HepG2 (cell line): ENCODE measurements around the gene PCSK6. TPM values are rescaled to one million over a fixed set of nuclear protein-coding genes. Genes with fewer than 3 reads are reported as not detected.

Experiments used
- ELF1 ChIP-seq: sonication (generic); formaldehyde crosslinking; IDR thresholded peaks from 2 replicates; pipeline ENCODE4 v1.4.0; 2020; ENCODE audit warnings: missing genetic modification reagents
- PAXIP1 ChIP-seq: sonication (generic); formaldehyde crosslinking; conservative IDR thresholded peaks from 2 replicates; pipeline ENCODE4 v1.4.0; 2020; ENCODE audit warnings: mild to moderate bottlenecking, missing genetic modification reagents, moderate library complexity
- RXRA ChIP-seq: sonication (generic); formaldehyde crosslinking; IDR thresholded peaks from 2 replicates; pipeline ENCODE4 v1.5.1; 2020; ENCODE audit warnings: missing genetic modification reagents
- THAP9 ChIP-seq: sonication (generic); formaldehyde crosslinking; IDR thresholded peaks from 2 replicates; pipeline ENCODE4; 2020; ENCODE audit warnings: missing genetic modification reagents, mild to moderate bottlenecking, borderline replicate concordance
- THRA ChIP-seq: sonication (generic); formaldehyde crosslinking; IDR thresholded peaks from 2 replicates; pipeline ENCODE4 v1.4.0; 2020; ENCODE audit warnings: missing genetic modification reagents, borderline replicate concordance
- ZNF414 ChIP-seq: sonication (generic); formaldehyde crosslinking; IDR thresholded peaks from 2 replicates; pipeline ENCODE4 v1.5.0; 2020; ENCODE audit warnings: missing genetic modification reagents
- ZNF451 ChIP-seq: sonication (generic); formaldehyde crosslinking; IDR thresholded peaks from 2 replicates; pipeline ENCODE4 v1.5.0; 2020; ENCODE audit warnings: mild to moderate bottlenecking, missing genetic modification reagents
- ZNF558 ChIP-seq: sonication (generic); formaldehyde crosslinking; IDR thresholded peaks from 2 replicates; pipeline ENCODE4 v1.9.0; 2022; ENCODE audit warnings: mild to moderate bottlenecking, missing genetic modification reagents, borderline replicate concordance
- ZNF567 ChIP-seq: sonication (generic); formaldehyde crosslinking; IDR thresholded peaks from 2 replicates; pipeline ENCODE4 v1.8.1; 2023; ENCODE audit warnings: mild to moderate bottlenecking, missing genetic modification reagents, borderline replicate concordance
- ZNF609 ChIP-seq: sonication (generic); formaldehyde crosslinking; IDR thresholded peaks from 2 replicates; pipeline ENCODE4 v1.4.0; 2020; ENCODE audit warnings: mild to moderate bottlenecking, missing genetic modification reagents, borderline replicate concordance
- ZNF652 ChIP-seq: IDR thresholded peaks from 2 replicates; pipeline ENCODE4 v1.6.1; 2016; ENCODE audit warnings: low read depth, borderline replicate concordance
- ZNF670 ChIP-seq: sonication (generic); formaldehyde crosslinking; IDR thresholded peaks from 2 replicates; pipeline ENCODE4 v1.8.0; 2022; ENCODE audit warnings: mild to moderate bottlenecking, missing genetic modification reagents, borderline replicate concordance
- ZNF747 ChIP-seq: sonication (generic); formaldehyde crosslinking; IDR thresholded peaks from 2 replicates; pipeline ENCODE4 v1.8.1; 2023; ENCODE audit warnings: missing genetic modification reagents, mild to moderate bottlenecking, borderline replicate concordance
- polyA plus RNA-seq, 8 experiments: library from polyadenylated mRNA; depleted of rRNA in 3 of 8; stranded (reverse) in 7 of 8; unstranded in 1 of 8; fragments of >200 nt; fragmentation: Illumina TruSeq in 4 of 8; extraction: Trizol in 4 of 8; gene quantifications; 2 replicates each; pipeline versions ENCODE4 v1.2.1 to v1.2.3, GENCODE V29; 2011 to 2016; ENCODE audit warnings: low read depth in 4 of 8, missing spikeins in 1 of 8, mixed read lengths in 1 of 8; ENCODE audit not compliant: insufficient read depth in 1 of 8
- total RNA-seq, 5 experiments: library from RNA; depleted of rRNA; stranded (reverse); fragments of >200 nt; fragmentation: Illumina TruSeq; extraction: Trizol; gene quantifications; 2 replicates each; pipeline ENCODE4 v1.2.3, GENCODE V29; 2016; ENCODE audit warnings: low read depth in 1 of 5

Gene PCSK6
- total and polyA plus RNA-seq, 2 of the 13 experiments (the other 11 are each of a cell fraction or from before 2014, with no cell fraction given): 56.5 to 155 TPM

GRCh38 chr15:101528108-101528916 lies 38.8 kb upstream of the PCSK6 start (continued):
- TF ChIP-seq ELF1 (CRISPR knock-in tag) (0 out of 2 replicates have a peak, but pooled peaks have one; percentile 49), THAP9 (CRISPR knock-in tag) (peak; percentile 18; the same call in 1 of the 2 replicates), ZNF451 (CRISPR knock-in tag) (0 out of 2 replicates have a peak, but pooled peaks have one; percentile 63), ZNF670 (CRISPR knock-in tag) (peak; percentile 94), ZNF609 (CRISPR knock-in tag) (peak; percentile 84; the same call in 1 of the 2 replicates), ZNF652 (CRISPR knock-in tag) (peak; percentile 15; the same call in 1 of the 2 replicates), ZNF567 (CRISPR knock-in tag) (no peak), THRA (CRISPR knock-in tag) (peak; percentile 95), RXRA (peak; percentile 97), PAXIP1 (peak; percentile 97), ZNF414 (CRISPR knock-in tag) (no peak), ZNF747 (CRISPR knock-in tag) (peak; percentile 72; the same call in 1 of the 2 replicates), ZNF558 (0 out of 2 replicates have a peak, but pooled peaks have one; percentile 56)
